A673 (cell line): ENCODE results near the gene MKNK1.

ENCODE experiments used
- CTCF ChIP-seq: fragments of 300-800, 200-600 bp; sonication (generic); conservative IDR thresholded peaks from 2 replicates; pipeline ENCODE4 v1.5.1; 2017; ENCODE audit warnings: low read depth, mild to moderate bottlenecking, antibody characterized with exemption, low read length, moderate library complexity, mixed read lengths
- EZH2 ChIP-seq: fragments of 200-600 bp; sonication (generic); IDR thresholded peaks from 2 replicates; pipeline ENCODE4 v1.6.1; 2017; ENCODE audit warnings: borderline replicate concordance, low read depth, mild to moderate bottlenecking, mixed read lengths, antibody characterized with exemption, low read length; ENCODE audit not compliant: poor library complexity, severe bottlenecking

GRCh38 chr1:46517010-46517600 is 87.0 kb downstream of the MKNK1 start:
- TF ChIP-seq CTCF = no peak
- TF ChIP-seq EZH2 = no peak
